LNCaP clone FGC (cell line): ENCODE measurements around the gene MEIOSIN.

Experiments
- DNase-seq: peaks from one replicate; pipeline ENCODE4 v3.0.0-alpha.2; 2011; ENCODE audit warnings: low read depth
- H3K4me3 ChIP-seq: 2 replicates; pipeline ENCODE4 v1.5.1; 2011; ENCODE audit warnings: mild to moderate bottlenecking, low read depth, low read length, control low read depth
- TF ChIP-seq, protein P1 (sequence below): IDR thresholded peaks from 2 replicates; pipeline ENCODE4 v1.5.1; 2012; ENCODE audit warnings: mild to moderate bottlenecking; ENCODE audit not compliant: control insufficient read depth, insufficient read depth; ENCODE audit errors: extremely low read depth

The MEIOSIN gene

DNA sequence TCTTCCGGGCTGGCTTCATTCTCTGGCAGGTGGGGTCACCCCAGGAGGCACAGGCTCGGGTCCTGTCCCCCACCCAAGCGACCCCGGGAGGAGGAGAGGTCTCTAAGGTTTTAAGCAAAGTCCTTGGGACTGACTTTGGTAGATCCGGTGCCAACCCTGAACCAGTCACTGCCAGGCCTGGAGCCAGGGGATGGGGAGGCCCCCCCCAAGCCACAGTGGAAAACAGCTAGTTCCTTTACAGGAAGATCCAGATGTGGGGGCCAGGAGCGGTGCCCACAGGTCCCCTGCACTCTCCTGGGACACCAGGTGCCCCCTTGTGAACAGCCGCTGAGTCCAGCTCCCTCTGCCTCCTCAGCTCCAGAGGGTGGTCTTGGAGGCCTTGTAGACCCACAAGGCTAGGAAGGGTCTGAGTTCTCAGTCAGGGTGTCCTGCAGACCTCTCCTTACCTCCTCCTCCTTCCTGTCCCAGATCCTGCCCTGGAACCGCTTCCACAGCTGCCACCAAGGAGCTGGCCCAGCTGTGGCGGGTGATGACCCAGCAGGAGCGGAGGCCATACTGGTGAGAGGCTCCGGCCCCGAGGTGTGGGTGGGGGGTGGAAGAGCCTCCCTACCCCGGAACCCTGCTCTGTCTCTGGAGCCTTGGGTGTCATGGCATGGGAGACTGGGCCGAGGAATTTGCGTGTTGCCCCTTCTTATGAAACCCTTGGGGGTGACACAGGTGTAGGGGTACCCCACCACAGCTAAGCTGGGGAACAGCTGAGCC lies 29.8 kb downstream of the MEIOSIN start:
- H3K4me3 ChIP-seq, result no peak overlapping the region
- DNase-seq, result no peak
- TF ChIP-seq, protein P1, sequence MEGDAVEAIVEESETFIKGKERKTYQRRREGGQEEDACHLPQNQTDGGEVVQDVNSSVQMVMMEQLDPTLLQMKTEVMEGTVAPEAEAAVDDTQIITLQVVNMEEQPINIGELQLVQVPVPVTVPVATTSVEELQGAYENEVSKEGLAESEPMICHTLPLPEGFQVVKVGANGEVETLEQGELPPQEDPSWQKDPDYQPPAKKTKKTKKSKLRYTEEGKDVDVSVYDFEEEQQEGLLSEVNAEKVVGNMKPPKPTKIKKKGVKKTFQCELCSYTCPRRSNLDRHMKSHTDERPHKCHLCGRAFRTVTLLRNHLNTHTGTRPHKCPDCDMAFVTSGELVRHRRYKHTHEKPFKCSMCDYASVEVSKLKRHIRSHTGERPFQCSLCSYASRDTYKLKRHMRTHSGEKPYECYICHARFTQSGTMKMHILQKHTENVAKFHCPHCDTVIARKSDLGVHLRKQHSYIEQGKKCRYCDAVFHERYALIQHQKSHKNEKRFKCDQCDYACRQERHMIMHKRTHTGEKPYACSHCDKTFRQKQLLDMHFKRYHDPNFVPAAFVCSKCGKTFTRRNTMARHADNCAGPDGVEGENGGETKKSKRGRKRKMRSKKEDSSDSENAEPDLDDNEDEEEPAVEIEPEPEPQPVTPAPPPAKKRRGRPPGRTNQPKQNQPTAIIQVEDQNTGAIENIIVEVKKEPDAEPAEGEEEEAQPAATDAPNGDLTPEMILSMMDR, result no peak

DNA sequence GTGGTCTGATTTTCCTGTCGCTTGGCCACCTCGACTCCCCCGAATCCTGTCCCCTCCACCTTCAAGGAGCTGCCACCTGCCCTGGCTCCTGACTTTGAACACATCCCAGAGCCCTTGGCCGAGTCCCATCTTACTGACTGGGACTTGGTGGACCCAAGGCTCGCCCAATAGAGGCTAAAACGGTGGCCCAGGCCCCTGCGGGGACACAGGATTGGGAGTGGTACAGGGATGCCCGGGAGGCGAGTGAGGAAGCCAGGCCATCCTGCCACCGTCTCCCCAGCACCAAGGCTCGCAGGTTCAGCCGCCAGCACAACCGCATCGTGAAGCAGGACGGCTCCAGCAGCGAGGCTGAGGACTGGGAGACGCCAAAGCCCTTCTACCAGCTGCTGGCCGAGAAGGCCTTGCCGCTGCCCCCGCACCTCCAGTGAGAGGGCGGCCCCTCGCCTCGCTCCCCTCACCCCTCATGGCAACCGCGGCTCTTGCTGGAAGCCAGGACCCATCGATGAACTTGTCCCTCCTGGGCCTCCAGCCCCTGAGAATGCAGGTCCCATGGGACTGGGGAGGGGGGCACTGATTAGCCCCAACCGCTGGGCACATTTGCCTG lies 30.6 kb downstream of the MEIOSIN start:
- TF ChIP-seq, protein P1, result no peak
- DNase-seq, result no peak
- no peak overlapping the region for H3K4me3 ChIP-seq

DNA sequence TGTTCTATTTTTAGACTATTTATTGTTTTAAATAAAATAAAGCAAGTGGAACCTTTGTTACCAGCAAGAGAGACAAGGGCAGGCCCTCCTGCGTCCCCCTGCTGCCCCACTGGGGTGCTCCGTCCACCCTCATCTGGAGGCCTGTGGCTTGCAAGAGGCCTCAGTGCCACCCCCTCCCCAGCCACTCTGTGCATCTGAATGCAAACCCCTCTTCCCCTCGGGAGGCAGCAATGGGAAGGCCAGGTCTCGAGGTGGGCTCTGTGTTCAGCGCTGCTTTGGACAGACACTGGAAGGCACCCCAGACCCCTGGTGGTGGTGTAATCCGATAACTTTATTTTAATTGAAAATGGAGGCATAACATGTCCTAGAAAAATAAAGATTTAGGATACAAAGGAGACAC lies 31.2 kb downstream of the MEIOSIN start:
- TF ChIP-seq, protein P1, result no peak
- no peak for DNase-seq
- H3K4me3 ChIP-seq, result no peak overlapping the region

DNA sequence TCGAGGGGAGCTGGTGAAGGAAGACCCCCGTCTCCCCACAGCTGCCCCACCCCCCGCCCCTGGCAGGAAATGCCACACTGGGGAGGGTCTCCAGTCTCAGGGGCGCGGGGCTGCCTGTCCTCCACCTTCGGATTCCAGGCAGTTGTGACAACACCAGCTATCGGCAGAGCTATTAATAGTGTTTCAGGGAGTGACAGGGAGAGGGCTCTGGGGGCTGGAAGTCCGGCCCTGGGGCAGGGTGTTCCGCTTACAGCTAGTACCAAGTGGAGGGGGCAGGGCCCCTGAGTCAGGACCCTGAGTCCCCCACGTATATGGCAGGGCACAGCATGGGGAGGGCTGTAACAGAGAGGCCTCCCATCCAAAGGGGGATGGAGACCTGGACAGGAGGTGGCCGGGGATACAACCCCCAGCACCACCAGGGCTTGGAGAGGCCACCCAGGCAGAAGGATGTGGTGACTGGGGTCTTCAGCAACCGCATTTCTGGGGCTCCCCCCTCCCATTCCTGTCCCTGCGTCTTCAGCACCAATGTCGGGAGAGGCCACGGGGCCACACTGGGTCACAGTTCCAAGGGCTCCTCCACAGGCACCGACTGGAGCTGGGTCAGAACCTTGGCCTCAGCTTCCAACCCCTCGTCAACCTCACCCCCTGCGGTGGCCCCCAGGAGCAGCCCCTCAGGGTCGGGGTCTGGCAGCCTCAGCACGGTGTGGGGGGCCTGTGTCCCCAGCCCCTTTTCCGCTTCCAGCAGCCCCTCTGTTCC lies 31.9 kb downstream of the MEIOSIN start:
- no peak for DNase-seq
- H3K4me3 ChIP-seq, result no peak overlapping the region
- TF ChIP-seq, protein P1, result no peak

DNA sequence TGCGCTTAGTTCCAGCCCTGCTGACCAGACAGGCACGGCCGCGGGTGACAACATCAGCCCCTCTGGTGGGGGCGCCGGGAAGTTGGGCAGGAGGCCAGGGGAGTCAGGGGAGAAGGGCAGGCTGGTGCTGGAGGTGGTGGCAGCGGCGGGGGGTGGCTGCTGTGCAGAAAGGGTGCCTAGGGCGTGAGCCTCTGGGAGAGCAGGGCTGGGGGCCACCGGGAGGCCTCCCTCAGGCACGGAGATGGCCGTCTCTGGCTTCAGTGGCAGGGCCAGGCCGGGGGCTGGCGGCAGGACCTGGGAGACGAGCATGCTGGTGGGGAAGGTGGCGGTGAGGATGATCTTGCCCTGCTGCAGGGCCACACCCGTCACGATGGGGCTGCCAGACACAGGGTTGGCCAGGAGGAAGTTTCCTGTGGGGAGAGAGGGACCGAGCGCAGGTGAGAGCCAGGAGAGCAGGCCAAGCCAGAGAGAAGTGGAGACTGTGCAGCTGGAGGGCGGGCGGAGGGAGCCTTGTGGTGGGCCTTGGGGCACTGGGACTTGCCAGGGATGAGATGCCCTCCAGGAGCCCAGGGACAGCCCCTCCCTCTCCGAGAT lies 32.6 kb downstream of the MEIOSIN start:
- H3K4me3 ChIP-seq, result no peak overlapping the region
- no peak for DNase-seq
- TF ChIP-seq, protein P1, result no peak

DNA sequence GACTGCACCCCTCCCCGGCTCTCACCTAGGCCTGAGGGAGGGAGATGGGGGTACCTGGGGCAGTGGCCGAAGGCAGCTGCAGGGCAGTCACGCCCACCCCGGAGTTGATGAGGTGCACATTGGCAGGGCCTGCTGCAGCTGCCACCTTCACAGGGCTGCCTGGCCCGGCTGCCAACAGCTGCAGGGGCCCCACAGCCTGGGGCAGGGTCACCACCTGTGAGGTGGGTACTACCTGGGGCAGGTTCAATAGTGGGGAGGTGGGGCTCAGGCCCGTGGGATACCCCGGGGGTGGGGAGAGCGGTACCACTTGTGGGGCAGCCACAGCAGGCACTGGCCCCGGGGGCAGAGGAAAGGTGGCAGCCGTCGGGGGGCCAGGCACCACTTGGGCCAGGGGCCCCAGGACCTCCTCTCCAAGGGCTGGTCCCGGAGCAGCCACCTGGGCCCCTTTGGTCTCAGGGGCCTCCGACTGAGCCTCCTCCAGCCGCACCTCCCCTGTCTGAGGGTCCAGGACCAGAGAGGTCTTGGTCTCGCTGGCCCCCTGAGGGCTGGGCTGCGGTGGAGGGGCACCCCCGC lies 33.1 kb downstream of the MEIOSIN start:
- H3K4me3 ChIP-seq, result no peak overlapping the region; the same call in 1 of the 2 replicates
- TF ChIP-seq, protein P1, result no peak
- no peak for DNase-seq
